ENCODE results near the gene BICRAL.
"Not testable (repeated sequence)": the region's sequence is repeated elsewhere in the genome, so short reads cannot be mapped to it uniquely, and the experiment has no call there.

BICRAL gene, protein sequence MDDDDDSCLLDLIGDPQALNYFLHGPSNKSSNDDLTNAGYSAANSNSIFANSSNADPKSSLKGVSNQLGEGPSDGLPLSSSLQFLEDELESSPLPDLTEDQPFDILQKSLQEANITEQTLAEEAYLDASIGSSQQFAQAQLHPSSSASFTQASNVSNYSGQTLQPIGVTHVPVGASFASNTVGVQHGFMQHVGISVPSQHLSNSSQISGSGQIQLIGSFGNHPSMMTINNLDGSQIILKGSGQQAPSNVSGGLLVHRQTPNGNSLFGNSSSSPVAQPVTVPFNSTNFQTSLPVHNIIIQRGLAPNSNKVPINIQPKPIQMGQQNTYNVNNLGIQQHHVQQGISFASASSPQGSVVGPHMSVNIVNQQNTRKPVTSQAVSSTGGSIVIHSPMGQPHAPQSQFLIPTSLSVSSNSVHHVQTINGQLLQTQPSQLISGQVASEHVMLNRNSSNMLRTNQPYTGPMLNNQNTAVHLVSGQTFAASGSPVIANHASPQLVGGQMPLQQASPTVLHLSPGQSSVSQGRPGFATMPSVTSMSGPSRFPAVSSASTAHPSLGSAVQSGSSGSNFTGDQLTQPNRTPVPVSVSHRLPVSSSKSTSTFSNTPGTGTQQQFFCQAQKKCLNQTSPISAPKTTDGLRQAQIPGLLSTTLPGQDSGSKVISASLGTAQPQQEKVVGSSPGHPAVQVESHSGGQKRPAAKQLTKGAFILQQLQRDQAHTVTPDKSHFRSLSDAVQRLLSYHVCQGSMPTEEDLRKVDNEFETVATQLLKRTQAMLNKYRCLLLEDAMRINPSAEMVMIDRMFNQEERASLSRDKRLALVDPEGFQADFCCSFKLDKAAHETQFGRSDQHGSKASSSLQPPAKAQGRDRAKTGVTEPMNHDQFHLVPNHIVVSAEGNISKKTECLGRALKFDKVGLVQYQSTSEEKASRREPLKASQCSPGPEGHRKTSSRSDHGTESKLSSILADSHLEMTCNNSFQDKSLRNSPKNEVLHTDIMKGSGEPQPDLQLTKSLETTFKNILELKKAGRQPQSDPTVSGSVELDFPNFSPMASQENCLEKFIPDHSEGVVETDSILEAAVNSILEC

DNA sequence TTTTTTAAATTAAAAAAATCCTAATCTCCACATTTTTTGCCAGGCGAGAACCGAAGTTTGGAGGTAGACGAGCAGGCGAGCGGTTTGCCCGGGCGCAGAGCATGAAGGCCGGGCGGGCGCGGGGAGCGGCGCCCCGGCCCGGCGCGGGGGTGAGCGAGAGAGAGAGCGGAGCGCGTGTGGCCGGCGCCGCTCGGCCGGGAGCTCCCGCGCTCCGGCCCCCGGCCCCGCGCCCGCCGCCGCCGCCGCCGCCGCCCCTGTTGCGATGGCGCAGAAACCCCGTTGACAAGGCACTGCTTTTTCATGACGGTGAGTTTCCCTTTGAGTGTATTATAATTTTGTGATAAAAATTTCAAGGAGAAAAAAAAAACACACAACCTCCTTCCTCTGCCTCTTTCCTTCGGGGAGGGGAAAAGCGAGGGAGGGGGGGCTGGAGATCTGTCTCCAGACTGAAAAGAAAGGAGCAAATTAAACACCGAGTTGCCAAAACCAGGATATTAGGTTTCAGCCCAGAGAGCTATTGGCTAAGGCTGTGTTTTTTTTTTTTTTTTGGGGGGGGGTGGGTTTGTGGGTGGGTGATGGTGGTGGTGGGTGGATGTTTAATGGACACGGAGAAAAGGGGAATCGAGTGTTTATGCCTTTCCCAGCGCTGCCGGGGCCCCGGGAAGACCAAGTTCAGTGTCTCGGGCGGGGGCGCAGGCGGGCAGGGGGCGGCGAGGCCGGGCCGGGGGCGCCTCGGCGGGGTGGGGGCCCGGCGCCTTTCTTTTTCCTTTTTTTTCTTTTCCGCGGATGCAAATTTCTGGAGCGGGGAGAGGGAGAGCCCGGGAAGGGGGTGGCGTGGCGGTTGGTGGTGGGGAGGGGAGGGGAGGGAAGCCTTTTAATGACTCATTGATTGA lies at the start of gene BICRAL:
Gene BICRAL, plus strand, starts transcription at position 257 of the 893 bp plus-strand sequence. CDS start 39,971 bp downstream, outside the sequence.
- DNase-seq: peak; percentile 73 to 74

DNA sequence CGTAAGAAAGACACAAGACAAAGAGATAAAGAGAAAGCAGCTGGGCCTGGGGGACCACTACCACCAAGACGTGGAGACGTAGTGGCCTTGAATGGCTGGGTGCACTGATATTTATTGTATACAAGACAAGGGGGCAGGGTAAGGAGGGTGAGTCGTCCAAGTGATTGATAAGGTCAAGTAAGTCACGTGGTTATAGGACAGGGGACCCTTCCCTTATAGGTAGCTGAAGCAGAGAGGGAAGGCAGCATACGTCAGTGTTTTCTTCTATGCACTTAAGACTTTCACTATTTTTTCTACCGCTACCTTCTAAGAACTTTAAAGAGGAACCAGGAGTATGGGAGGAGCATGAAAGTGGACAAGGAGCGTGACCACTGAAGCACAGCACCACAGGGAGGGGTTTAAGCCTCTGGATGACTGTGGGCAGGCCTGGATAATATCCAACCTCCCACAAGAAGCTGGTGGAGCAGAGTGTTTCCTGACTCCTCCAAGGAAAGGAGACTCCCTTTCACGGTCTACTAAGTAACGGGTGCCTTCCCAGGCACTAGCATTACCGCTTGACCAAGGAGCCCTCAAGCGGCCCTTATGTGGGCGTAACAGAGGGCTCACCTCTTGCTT lies 47.9 kb upstream of the BICRAL start:
- not testable (repeated sequence) for DNase-seq

DNA sequence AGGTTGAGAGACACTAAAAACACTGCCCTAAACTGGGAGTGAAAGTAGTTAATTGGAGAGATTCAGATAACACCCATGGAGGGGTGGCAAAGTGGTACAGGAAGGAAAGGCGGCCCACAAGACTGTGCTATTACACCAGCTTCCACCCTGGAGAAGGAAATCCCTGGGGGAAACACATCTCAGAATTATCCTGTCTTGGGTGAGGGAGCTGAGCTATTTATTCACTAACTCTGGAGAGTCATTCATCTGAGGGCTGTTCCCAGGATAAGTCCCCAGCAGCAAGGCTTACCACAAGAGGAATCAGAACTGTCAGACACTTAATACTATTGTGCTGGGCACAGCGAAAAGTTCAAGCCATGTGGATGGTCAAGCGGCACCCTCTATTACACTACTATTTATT lies 45.9 kb upstream of the BICRAL start:
- no peak for DNase-seq

DNA sequence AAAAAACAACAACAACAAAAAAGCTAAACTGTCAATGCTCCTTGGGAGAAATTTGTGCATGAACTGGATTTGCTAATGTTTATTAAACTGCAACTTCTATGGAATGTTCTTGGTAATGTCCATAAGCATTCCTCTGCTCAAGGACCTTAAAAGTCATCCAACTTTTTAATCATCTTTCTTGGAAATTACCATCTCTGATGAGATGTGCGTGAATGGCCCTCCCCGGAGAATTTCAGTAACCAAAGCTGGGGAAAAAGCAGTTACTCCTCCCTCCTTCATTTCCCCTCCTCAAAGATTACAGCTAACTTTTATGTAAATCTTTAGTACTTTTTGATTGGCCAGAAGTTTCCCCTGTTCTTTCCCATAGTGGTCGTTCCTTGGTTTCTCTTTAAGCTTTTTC lies 41.1 kb upstream of the BICRAL start:
- no peak for DNase-seq

DNA sequence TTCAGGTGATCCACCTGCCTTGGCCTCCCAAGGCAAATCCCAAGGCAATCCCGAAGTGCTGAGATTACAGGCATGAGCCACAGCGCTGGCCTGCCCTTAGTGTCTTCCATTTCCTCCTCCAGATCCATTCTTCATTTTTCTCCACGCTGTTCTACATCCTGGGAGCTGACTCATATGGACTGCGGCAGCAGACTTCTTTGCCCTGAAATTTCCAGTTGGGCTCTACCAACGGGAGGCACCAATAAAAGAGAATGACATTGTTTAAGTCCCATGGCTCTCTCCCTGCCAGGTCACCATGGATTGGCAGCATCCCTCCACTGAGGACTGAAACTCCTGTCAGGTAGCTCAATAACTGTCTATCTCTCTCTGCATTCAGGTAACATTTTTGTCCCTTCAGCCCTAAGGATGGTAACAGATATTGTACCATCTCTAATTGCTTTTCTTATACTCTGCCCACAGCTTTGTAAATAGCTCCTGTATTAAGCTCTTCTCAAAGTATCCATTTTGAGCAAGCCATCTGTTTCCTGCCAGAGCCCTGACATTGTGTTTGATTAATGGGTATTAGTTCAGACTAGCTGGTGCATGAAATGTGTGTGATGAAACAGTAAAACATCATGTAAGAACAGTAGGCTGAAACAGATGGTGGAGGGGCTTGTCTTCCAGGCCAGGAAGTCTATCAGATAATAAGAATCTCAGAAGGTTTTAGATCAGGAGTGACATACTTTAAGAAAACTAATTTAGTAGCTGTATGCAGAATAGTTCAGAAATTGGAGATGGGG lies 39.5 kb upstream of the BICRAL start:
- no peak for DNase-seq

DNA sequence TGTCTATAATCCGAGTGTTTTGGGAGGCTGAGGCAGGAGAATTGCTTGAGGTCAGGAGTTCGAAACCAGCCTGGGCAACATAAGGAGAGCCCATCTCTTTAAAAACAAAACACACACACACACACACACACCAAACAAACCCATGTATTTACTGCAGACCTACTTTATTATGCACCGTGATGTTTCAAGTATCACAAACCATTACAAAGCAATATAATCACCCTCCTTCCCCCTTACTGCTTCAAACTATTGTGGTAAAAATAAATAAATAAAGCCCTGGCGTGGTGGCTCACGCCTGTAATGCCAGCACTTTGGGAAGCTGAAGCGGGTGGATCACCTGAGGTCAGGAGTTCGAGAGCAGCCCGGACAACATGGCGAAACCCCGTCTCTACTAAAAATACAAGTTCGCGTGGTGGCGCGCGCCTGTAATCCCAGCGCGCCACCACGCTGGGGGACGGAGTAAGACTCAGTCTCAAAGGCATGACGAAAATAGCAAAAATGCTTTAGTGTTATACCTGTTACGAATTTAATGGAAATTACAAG lies 37.4 kb upstream of the BICRAL start:
- no peak for DNase-seq

DNA sequence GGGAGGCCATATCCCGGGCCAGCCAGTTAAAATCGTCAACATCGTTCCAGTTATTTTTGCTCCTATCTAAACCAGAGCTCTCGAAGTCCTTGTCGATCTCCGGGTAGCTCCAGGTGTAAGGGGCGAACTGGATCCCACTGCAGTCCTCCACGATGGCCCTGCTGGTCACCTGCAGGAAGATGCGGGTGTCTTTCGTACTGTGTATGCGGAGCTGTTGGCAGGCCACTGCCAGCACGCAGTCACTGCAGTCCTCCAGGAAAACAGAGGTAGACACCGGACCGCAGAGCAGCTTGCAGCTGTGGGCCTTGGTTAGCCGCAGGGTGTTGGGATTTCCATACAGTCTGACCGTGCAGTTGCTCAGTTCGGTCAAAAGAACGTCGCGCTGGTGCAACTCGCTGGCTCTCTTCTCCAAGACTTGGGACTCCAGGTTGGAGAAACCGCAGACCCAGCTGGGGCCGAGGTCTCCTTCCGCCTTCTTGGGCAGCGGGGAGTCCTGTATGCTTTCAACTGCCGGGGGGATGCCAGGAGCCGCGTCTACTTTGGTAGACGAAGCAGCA lies 36.7 kb upstream of the BICRAL start:
- DNase-seq: peak in 1 of 2 donors; percentile 30

DNA sequence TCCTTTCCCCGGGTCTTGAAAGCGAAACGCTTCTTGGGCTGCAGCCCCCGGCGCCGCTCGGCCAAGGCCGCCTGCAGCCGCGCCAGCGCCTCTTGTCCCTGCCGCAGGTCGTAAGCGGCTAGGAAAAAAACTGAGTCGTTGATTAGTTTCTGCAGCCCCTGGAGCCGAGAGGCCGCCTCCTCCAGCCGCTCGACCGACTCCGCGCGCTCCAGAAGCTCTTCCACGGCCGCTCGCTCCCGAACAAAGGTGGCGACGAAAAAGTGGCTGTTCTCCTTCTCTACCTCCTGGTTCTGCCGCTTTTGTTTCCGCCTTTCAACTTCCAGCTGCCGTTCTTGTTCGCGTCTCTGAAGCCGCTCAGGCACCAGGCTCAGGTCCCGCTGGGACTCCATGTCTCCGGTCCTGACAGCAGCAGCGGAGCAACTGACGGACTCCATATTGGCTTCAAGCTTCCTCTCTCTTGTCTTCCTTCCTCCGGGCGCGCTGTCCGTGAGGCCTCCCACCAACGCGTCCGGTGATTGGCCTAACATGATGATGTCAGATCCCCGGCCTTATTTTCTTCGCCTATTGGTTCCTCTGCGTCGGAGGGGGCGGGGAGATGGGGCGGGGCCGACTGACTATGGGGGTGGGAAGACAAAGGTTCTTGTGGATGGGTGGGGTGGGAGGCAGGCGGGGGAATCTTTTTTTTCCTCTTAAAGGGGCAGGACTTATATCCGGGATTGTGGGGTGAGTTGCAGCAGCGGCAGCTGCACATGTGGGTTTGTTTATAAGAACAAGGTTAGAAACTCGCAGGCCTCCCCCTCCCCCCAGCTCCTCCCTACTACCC lies 36.0 kb upstream of the BICRAL start, which contains the start of gene TBCC:
Gene TBCC, minus strand, starts transcription at position 464 of the 823 bp plus-strand sequence. Its CDS starts 30 bp downstream, at position 434.
- DNase-seq: peak; percentile 97 to 98

DNA sequence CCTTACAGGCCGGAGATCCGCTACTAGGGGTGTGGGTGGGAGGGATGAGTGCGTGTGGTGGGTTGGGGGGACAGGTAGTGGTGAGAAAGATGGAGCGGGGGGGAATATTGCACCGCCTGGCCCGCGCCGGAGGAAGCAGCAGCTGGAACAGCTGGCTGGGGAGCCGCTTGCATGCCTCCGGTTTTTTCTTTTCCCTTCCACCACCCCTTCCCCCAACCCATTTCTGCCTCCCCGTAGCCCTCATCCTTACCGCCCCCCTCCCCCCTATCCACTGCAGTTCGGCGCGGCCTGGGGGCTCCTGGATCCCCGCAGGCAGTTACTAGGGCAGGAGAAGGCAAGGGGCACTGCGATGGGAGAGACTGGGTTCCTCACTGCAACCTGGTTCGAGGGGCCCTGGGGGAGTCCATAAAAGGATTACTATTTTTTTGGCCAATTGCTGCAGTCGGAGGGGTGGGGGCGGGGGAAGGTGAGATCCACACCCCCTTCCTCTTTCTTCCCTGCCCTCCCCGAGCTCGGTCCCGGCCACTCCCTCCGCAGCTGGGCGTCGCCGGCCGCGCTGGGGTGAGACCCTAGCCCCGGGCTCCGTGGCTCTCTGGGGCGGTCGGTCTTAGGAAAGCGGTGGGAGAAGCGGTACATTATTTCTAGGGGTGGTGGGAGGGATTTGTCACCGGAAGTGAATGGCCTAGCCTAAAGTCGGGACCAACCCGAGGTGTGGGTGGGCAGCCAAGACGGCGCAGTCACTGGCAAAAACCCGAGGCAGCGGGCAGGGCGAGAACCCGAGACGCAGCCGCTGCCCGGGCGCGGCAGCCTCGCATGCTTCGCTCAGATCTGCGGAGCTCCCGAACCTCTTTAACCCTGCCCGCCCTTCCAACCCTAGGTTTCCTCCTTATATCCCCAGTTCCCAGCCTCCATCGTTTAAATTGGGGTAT lies 35.1 kb upstream of the BICRAL start:
- DNase-seq: peak; percentile 64 to 87

DNA sequence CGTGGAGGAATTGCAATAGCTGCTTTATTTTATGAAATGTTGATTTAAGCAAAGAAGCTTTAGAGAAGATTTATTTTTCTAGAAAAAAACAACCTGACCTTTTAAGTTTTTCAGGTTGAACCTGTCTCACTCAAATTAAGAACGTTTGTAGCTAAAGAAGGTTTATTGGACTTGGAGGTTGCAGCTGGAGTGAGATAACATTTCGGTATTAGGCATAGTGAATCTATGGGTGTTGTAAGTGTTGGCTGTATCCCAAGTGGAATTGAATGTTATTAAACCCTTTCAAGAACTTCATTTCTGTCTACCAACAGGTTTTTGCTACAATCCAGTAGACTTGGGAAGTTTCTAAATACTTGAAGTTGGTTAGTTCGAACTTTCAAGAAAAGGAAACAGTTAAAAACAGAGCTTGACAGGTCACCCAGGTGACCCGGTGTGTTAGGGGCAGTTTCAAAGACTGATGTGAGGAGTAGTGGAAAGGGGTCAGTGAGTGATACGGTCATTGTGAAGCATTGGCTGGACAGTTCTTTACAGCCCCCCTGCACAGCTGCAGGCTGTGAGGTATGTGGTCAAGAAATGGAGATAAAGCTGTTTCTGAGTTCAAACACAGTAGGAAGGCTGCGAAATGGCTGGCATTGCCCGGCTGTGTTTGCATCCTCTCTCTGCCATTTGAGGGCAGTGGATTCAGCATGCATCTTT lies 33.5 kb upstream of the BICRAL start:
- no peak for DNase-seq

DNA sequence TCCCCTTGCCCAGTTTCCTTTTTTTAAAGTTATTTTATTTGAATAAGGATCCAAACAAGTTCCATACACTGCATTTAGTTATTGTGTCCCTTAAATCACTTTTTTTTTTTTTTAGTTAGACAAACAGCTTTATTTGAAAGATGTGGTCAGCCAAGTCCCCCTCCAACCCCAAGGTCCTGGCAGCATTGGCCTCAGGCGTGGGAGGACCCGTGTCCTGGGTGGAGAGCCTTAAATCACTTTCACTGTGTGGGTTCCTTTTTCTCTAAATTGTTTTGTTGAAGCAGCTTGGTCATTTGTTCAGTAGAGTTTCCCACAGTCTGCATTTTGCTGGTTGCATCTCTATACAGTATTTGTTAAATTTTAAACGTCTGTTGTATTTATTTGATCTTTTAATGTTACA lies 30.8 kb upstream of the BICRAL start:
- peak; percentile 25 to 29 for DNase-seq

DNA sequence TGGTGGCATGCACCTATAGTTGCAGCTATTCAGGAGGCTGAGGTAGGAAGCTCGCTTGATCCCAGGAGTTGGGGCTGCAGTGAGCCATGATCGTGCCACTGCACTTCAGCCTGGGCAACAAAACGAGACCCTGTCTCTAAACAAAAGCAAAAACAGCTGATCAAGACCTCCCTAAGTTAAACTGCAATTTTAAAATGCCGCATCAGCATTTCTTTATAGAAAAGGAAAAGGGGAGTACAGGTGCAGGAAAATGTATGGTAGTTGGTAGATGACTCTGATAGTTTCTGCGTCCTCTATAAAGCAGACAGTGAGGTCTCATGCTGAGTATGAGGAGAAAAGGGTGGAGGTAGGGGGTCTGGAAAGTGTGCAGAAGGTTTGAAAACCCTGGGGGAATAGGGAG lies 27.1 kb upstream of the BICRAL start:
- no peak for DNase-seq

DNA sequence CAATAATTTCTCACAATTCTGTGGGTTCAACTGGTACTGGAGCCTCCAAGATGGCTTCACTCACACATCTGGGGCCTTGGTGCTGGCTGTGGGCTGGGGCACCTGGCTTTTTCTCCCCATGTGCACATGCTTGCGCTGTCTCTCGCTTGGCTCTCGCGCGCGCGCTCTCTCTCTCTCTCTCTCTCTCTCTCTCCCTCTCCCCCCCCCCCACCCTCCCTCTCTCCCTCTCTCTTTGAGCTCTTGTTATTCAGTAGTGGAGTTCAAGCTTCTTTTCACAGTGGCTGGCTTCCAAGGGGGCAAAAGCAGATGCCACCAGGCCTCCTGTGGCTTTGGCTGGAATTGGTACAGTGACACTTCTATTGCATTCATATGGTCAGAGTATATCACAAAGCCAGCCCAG lies 25.1 kb upstream of the BICRAL start:
- DNase-seq: no peak

DNA sequence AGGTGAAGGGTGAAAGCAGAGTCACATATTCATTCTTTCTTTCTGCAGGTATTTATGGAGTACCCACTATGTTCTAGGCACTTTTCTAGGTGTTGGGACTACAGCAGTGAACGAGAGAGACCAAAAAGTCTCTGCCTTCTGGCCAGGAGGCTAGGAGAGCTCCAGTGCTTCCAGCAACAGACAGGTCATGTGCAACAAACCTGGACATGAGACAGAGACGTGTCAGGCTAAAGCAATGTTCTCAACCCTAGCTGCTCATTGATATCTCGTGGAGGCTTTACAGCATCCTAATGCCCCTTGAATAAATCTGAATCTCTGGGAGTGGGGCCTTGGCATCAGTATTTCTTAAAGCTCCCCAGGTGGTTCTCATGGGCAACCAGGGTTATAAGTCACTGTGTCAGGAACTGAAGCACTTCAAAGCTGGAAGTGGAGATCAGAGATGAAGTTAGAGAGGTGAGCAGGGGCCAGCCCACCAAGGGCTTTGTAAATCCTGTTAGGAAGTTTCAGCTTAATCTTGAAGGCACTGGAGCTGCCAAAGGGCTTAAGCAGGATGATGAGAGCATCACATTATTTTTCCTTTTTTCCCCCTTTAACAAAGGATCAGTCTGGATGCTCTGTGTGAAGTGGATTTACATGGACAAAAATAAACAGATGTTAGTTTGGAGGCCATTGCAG lies 23.0 kb upstream of the BICRAL start:
- DNase-seq: no peak

DNA sequence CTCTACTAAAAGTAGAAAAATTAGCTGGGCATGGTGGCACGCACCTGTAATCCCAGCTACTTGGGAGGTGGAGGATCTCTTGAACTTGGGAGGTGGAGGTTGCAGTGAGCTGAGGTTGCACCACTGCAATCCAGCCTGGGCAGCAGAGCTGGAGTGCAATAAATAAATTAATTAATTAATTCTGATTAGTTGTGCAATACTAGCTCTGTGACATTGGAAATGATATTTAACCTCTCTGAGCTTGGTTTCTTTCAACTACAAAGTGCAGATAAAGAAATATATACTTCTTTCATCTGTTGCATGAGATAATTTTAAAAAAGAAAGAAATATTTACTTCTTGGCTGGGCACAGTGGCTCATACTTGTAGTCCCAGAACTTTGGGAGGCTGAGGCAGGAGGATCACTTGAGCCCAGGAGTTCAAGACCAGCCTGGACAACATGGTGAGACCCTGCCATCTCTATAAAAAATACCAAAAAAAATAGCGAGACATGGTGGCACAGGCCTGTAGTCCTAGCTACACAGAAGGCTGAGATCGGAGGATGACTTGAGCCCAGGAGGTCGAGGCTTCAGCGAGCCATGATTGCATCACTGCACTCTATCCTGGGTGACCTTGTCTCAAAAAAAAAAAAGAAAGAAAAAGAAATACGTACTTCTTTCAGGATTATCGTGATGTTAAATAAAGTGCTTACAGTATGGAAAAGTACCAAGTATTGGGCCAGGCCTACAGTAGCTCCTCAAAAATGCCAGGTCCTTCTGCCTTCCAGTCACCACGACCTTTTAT lies 20.4 kb upstream of the BICRAL start:
- no peak for DNase-seq

DNA sequence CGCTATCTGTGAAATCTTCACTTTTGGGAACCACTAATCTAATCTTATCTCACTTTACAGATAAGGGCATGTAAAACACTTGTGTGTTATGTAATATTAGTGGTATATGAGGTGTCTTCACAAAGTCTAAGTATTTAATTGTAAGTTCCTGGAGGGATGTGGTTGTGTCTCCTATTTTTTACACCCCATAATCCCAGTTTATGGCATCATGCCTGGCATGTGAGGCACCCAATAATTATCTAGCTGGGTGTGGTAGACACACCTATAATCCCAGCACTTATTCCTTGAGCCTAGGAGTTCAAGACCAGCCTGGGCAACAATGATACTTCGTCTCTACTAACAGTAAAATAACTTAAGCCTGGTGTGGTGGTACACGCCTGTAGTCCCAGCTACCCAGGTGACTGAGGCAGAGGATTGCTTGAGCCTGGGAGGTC lies 19.4 kb upstream of the BICRAL start:
- no peak for DNase-seq

Measured in inflammatory macrophage treated with lipopolysaccharide for 1 hour (primary cell).